IMR-90 (cell line): ENCODE data around the gene GYG2.
"Not testable (repeated sequence)": the region's sequence is repeated elsewhere in the genome, so short reads cannot be mapped to it uniquely, and the experiment has no call there.

Experiments used
- BHLHE40 ChIP-seq: fragments of 150-350 bp; IDR thresholded peaks from 2 replicates; pipeline ENCODE4 v1.6.1; 2016; ENCODE audit warnings: mild to moderate bottlenecking, low read depth, low read length
- CEBPB ChIP-seq: IDR thresholded peaks from 2 replicates; pipeline ENCODE4 v1.6.1; 2012; ENCODE audit warnings: low read depth, low read length, improper control_type of control experiment
- FOS ChIP-seq: fragments of 150-350 bp; IDR thresholded peaks from 2 replicates; pipeline ENCODE4 v1.6.1; 2016; ENCODE audit warnings: low read depth, low read length
- MAFK ChIP-seq: IDR thresholded peaks from 2 replicates; pipeline ENCODE4 v1.6.1; 2012; ENCODE audit warnings: low read depth, low read length, improper control_type of control experiment
- MXI1 ChIP-seq: IDR thresholded peaks from 2 replicates; pipeline ENCODE4 v1.6.1; 2012; ENCODE audit warnings: low read depth, mild to moderate bottlenecking, low read length, moderate library complexity, borderline replicate concordance
- NFE2L2 ChIP-seq: fragments of 150-350 bp; IDR thresholded peaks from 2 replicates; pipeline ENCODE4 v1.6.1; 2016; ENCODE audit warnings: low read depth, mild to moderate bottlenecking, low read length
- POLR2A ChIP-seq: IDR thresholded peaks from 2 replicates; pipeline ENCODE4 v1.6.1; 2012; ENCODE audit warnings: mild to moderate bottlenecking, low read depth, low read length
- RAD21 ChIP-seq: IDR thresholded peaks from 2 replicates; pipeline ENCODE4 v1.6.1; 2012; ENCODE audit warnings: low read length, improper control_type of control experiment
- RCOR1 ChIP-seq: IDR thresholded peaks from 2 replicates; pipeline ENCODE4 v1.6.1; 2012; ENCODE audit warnings: mild to moderate bottlenecking, low read length, improper control_type of control experiment; ENCODE audit not compliant: insufficient replicate concordance
- RFX5 ChIP-seq: IDR thresholded peaks from 2 replicates; pipeline ENCODE4 v1.8.0; 2012; ENCODE audit warnings: low read depth, mild to moderate bottlenecking, low read length, moderate library complexity
- USF2 ChIP-seq: fragments of 150-350 bp; IDR thresholded peaks from 2 replicates; pipeline ENCODE4 v1.6.1; 2017; ENCODE audit warnings: mild to moderate bottlenecking, antibody characterized with exemption, low read length, low read depth
- TF ChIP-seq, protein P1 (sequence below): conservative IDR thresholded peaks from 2 replicates; pipeline ENCODE4 v1.5.1; 2012; ENCODE audit warnings: mild to moderate bottlenecking, low read depth, low read length, improper control_type of control experiment
- TF ChIP-seq, protein P2 (sequence below): fragments of 150-350 bp; IDR thresholded peaks from 2 replicates; pipeline ENCODE4 v1.6.1; 2016; ENCODE audit warnings: low read depth, mild to moderate bottlenecking, low read length, moderate library complexity, borderline replicate concordance

DNA sequence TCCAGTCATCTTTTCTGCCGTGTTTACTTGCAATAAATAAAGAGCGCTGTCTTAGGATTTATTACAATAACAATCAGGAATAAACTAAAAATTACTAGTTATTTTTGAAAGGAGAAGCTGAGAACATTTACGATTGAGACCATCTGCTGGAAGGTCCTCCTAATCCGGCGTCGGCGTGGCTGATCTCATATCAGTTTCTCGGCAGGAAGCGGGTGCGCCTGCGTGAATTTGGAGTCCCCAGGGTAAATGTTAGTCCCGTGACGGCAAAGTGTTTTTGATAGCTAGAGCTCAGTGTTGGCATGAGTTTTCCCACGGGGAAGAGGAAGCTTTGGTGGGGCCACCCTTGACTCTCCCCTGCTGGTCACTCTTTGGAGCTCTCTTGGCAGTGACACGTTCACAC is 31.9 kb upstream of the GYG2 start:
- TF ChIP-seq, protein P1, sequence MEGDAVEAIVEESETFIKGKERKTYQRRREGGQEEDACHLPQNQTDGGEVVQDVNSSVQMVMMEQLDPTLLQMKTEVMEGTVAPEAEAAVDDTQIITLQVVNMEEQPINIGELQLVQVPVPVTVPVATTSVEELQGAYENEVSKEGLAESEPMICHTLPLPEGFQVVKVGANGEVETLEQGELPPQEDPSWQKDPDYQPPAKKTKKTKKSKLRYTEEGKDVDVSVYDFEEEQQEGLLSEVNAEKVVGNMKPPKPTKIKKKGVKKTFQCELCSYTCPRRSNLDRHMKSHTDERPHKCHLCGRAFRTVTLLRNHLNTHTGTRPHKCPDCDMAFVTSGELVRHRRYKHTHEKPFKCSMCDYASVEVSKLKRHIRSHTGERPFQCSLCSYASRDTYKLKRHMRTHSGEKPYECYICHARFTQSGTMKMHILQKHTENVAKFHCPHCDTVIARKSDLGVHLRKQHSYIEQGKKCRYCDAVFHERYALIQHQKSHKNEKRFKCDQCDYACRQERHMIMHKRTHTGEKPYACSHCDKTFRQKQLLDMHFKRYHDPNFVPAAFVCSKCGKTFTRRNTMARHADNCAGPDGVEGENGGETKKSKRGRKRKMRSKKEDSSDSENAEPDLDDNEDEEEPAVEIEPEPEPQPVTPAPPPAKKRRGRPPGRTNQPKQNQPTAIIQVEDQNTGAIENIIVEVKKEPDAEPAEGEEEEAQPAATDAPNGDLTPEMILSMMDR = not testable (repeated sequence)
- TF ChIP-seq BHLHE40, CEBPB, POLR2A, MXI1, RCOR1, RFX5, USF2, RAD21, FOS, NFE2L2, MAFK: not testable (repeated sequence)
- TF ChIP-seq, protein P2, sequence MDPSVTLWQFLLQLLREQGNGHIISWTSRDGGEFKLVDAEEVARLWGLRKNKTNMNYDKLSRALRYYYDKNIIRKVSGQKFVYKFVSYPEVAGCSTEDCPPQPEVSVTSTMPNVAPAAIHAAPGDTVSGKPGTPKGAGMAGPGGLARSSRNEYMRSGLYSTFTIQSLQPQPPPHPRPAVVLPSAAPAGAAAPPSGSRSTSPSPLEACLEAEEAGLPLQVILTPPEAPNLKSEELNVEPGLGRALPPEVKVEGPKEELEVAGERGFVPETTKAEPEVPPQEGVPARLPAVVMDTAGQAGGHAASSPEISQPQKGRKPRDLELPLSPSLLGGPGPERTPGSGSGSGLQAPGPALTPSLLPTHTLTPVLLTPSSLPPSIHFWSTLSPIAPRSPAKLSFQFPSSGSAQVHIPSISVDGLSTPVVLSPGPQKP = not testable (repeated sequence)
